Fibroblast of pulmonary artery (primary cell): ENCODE data around the gene CLIC3.

Source experiments
- DNase-seq: peaks from one replicate; pipeline ENCODE4 v3.0.0-alpha.2; 2010; ENCODE audit warnings: low read depth
- H3K4me3 ChIP-seq: replicated peaks from 2 replicates; pipeline ENCODE4 v1.5.1; 2011; ENCODE audit warnings: low read depth, mild to moderate bottlenecking, control low read depth, low read length, moderate library complexity
- CTCF ChIP-seq: IDR thresholded peaks from 2 replicates; pipeline ENCODE4 v1.5.1; 2011; ENCODE audit warnings: mild to moderate bottlenecking, control low read depth, low read length, inconsistent platforms; ENCODE audit errors: missing control alignments

CLIC3 gene

GRCh38 chr9:137021568-137021978 lies 25.2 kb upstream of the CLIC3 start:
- no peak for TF ChIP-seq CTCF
- H3K4me3 ChIP-seq = no peak overlapping the region
- no peak for DNase-seq

GRCh38 chr9:137020771-137021567 lies 24.6 kb upstream of the CLIC3 start:
- no peak overlapping the region for H3K4me3 ChIP-seq
- TF ChIP-seq CTCF = no peak
- no peak for DNase-seq

GRCh38 chr9:137019891-137020683 lies 23.7 kb upstream of the CLIC3 start:
- no peak for DNase-seq
- H3K4me3 ChIP-seq = no peak overlapping the region
- no peak for TF ChIP-seq CTCF

GRCh38 chr9:137018761-137019559 lies 22.6 kb upstream of the CLIC3 start:
- no peak for DNase-seq
- TF ChIP-seq CTCF = no peak
- H3K4me3 ChIP-seq = no peak overlapping the region

- H3K4me3 ChIP-seq = no peak overlapping the region
- TF ChIP-seq CTCF = no peak
- DNase-seq = no peak
Measured at GRCh38 chr9:137017791-137018497, 21.6 kb upstream of the CLIC3 start.

- TF ChIP-seq CTCF = no peak
- DNase-seq = no peak
- H3K4me3 ChIP-seq = no peak overlapping the region
Measured at GRCh38 chr9:137017071-137017470, 20.7 kb upstream of the CLIC3 start.
